ENCODE results near the gene PJA1. TPM values are rescaled to one million over a fixed set of nuclear protein-coding genes. Genes with fewer than 3 reads are reported as not detected.

PJA1 gene
- polyA plus RNA-seq, 3 donors, result 2.1 to 11.6 (median 8.8) TPM

- TF ChIP-seq, protein P1, sequence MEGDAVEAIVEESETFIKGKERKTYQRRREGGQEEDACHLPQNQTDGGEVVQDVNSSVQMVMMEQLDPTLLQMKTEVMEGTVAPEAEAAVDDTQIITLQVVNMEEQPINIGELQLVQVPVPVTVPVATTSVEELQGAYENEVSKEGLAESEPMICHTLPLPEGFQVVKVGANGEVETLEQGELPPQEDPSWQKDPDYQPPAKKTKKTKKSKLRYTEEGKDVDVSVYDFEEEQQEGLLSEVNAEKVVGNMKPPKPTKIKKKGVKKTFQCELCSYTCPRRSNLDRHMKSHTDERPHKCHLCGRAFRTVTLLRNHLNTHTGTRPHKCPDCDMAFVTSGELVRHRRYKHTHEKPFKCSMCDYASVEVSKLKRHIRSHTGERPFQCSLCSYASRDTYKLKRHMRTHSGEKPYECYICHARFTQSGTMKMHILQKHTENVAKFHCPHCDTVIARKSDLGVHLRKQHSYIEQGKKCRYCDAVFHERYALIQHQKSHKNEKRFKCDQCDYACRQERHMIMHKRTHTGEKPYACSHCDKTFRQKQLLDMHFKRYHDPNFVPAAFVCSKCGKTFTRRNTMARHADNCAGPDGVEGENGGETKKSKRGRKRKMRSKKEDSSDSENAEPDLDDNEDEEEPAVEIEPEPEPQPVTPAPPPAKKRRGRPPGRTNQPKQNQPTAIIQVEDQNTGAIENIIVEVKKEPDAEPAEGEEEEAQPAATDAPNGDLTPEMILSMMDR (IDR thresholded peaks at IDR 0.05), result no peak
- H3K27me3 Mint-ChIP-seq (ENCODE audit: low read depth in 3 of 3), result peaks cover 7 to 24% (median 11%) of the 10 kb centered on the region in 3 donors
- WGBS (ENCODE audit: insufficient coverage), result 81% methylated on average over 5 of the region's 28 CpGs
- intact Hi-C loops (cut with micrococcal nuclease), result no loop called here
- H3K4me3 Mint-ChIP-seq, result peak overlapping the region in 1 of 2 donors; percentile 11
- H3K27ac ChIP-seq (ENCODE audit: low read depth in 1 of 2, low read length in 2 of 2), result no peak overlapping the region
- no peaks in the 10 kb centered on the region for H3K36me3 ChIP-seq (replicated peaks in 1 of 2; ENCODE audit: control insufficient read depth in 1 of 2, insufficient read depth in 2 of 2, low read length in 2 of 2)
- no peak overlapping the region for H3K9ac ChIP-seq (ENCODE audit: insufficient read depth, low read length, poor library complexity, severe bottlenecking)
- DNase-seq, result no peak
- no peak overlapping the region for H2AFZ ChIP-seq (ENCODE audit: insufficient read depth, low read depth, low read length, poor library complexity, severe bottlenecking)
- no peak overlapping the region for H3K4me3 ChIP-seq (replicated peaks in 1 of 3; ENCODE audit: low read depth in 2 of 3, low read length in 3 of 3)
- no peaks in the 10 kb centered on the region for H3K79me2 ChIP-seq (ENCODE audit: insufficient read depth, low read length)
- H3K36me3 Mint-ChIP-seq, result no peaks in the 10 kb centered on the region
- no peak overlapping the region for H3K27ac Mint-ChIP-seq
- no peaks in the 10 kb centered on the region for H4K20me1 ChIP-seq (ENCODE audit: insufficient read depth, low read length)
- peaks cover 12 to 16% of the 10 kb centered on the region in 2 donors for H3K4me1 ChIP-seq (ENCODE audit: control insufficient read depth in 1 of 2, insufficient read depth in 2 of 2, low read length in 2 of 2)
- H3K9me3 ChIP-seq (replicated peaks in 1 of 2; ENCODE audit: control insufficient read depth in 1 of 2, insufficient read depth in 1 of 2, low read length in 2 of 2), result no peaks in the 10 kb centered on the region
- no peak overlapping the region for H3K4me2 ChIP-seq (replicated peaks; ENCODE audit: extremely low read depth, low read length, poor library complexity, severe bottlenecking)
- peaks cover 9% of the 10 kb centered on the region for H3K4me1 Mint-ChIP-seq
- no peaks in the 10 kb centered on the region for H3K9me3 Mint-ChIP-seq
- no peaks in the 10 kb centered on the region for H3K27me3 ChIP-seq (ENCODE audit: control insufficient read depth in 2 of 2, insufficient read depth in 2 of 2, low read length in 2 of 2)
These were observed 15.6 kb downstream of the PJA1 start for GRCh38 chrX:69149466-69150280.

DNA sequence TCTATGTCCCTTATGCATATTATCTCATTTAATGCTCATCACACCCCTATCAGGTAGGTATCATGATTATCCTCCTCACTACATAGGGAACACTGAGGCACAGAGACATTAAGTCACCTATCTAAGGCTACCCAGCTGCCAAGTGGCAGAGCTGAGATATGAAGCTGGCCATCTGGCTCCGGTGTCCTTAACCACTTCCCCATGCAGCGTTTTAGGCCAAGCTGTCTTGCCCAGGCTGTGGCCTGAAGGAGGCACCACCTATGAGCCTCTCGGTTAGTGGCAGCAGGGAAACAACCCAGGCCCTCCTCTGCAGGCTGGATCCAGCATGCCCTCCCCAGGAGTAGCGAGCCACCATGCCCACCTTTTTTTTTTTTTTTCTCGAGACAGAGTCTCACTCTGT, 16.3 kb downstream of the PJA1 start:
- H3K79me2 ChIP-seq (ENCODE audit: insufficient read depth, low read length), result no peaks in the 10 kb centered on the region
- H3K9me3 ChIP-seq (replicated peaks in 1 of 2; ENCODE audit: control insufficient read depth in 1 of 2, insufficient read depth in 1 of 2, low read length in 2 of 2), result no peaks in the 10 kb centered on the region
- no peak overlapping the region for H2AFZ ChIP-seq (ENCODE audit: insufficient read depth, low read depth, low read length, poor library complexity, severe bottlenecking)
- Mint-ChIP-seq H3K27ac (no peak overlapping the region), H3K4me1 (peaks cover 9% of the 10 kb centered on the region), H3K4me3 (no peak overlapping the region), H3K9me3 (no peaks in the 10 kb centered on the region), H3K27me3 (ENCODE audit: low read depth in 3 of 3) (peaks cover 7 to 21% (median 13%) of the 10 kb centered on the region in 3 donors), H3K36me3 (no peaks in the 10 kb centered on the region)
- TF ChIP-seq, protein P1 (IDR thresholded peaks at IDR 0.05), result no peak
- no peaks in the 10 kb centered on the region for H3K36me3 ChIP-seq (replicated peaks in 1 of 2; ENCODE audit: control insufficient read depth in 1 of 2, insufficient read depth in 2 of 2, low read length in 2 of 2)
- H3K4me1 ChIP-seq (ENCODE audit: control insufficient read depth in 1 of 2, insufficient read depth in 2 of 2, low read length in 2 of 2), result peaks cover 12 to 16% of the 10 kb centered on the region in 2 donors
- no peak for DNase-seq
- no peak overlapping the region for H3K27ac ChIP-seq (ENCODE audit: low read depth in 1 of 2, low read length in 2 of 2)
- no peaks in the 10 kb centered on the region for H4K20me1 ChIP-seq (ENCODE audit: insufficient read depth, low read length)
- H3K4me2 ChIP-seq (replicated peaks; ENCODE audit: extremely low read depth, low read length, poor library complexity, severe bottlenecking), result no peak overlapping the region
- WGBS (ENCODE audit: insufficient coverage), result 100% methylated on average over 1 of the region's 5 CpGs
- no peak overlapping the region for H3K9ac ChIP-seq (ENCODE audit: insufficient read depth, low read length, poor library complexity, severe bottlenecking)
- intact Hi-C loops (cut with micrococcal nuclease), result no loop called here
- no peaks in the 10 kb centered on the region for H3K27me3 ChIP-seq (ENCODE audit: control insufficient read depth in 2 of 2, insufficient read depth in 2 of 2, low read length in 2 of 2)
- no peak overlapping the region for H3K4me3 ChIP-seq (replicated peaks in 1 of 3; ENCODE audit: low read depth in 2 of 3, low read length in 3 of 3)
